ENCODE measurements around the gene GAD1. TPM values are rescaled to one million over a fixed set of nuclear protein-coding genes. Genes with fewer than 3 reads are reported as not detected.

GAD1 gene
- total RNA-seq, 1 donor from 2014 or later: not detected

DNA sequence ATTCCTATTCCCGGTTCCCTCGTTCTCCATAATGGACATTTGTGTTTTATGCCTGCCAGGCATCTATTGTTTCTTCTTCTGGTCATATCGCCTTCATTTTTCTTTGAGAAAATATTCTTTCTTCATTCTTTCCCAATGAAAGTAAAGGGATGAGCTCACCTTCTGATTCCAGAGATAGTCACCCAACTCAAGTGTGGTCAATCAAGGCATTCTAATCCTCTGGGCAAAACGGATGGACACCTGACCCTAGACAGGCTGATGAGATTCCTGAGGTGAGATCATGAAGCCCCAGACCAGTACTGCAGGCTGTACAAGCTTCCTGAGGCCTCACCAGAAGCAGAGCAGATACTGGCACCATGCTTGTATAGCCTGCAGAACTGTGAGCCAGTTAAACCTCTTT is 52.8 kb downstream of the GAD1 start:
- no peak for TF ChIP-seq CTCF (IDR thresholded peaks at IDR 0.05)
- no peaks in the 10 kb centered on the region for H3K36me3 ChIP-seq
- peaks cover 8% of the 10 kb centered on the region for H3K4me1 ChIP-seq
- no peak for ATAC-seq
- H3K27ac ChIP-seq: no peak overlapping the region
- no peaks in the 10 kb centered on the region for H3K27me3 ChIP-seq (ENCODE audit: low read depth)
- no peak for DNase-seq
- no peaks in the 10 kb centered on the region for H3K9me3 ChIP-seq
- no peak overlapping the region for H3K4me3 ChIP-seq
- intact Hi-C loops (cut with DNase I): no loop called here

- H3K9me3 ChIP-seq: no peaks in the 10 kb centered on the region
- peak; percentile 84 to 89 for ATAC-seq
- peak overlapping the region; percentile 24 for H3K4me3 ChIP-seq
- H3K4me1 ChIP-seq: peaks cover 8% of the 10 kb centered on the region
- peak; percentile 73 for DNase-seq
- peak; percentile 90 for TF ChIP-seq CTCF (IDR thresholded peaks at IDR 0.05)
- no peak overlapping the region for H3K27ac ChIP-seq
- H3K36me3 ChIP-seq: no peaks in the 10 kb centered on the region
- intact Hi-C loops (cut with DNase I): no loop called here
- H3K27me3 ChIP-seq (ENCODE audit: low read depth): no peaks in the 10 kb centered on the region
Measured at GRCh38 chr2:170873035-170873692, 56.5 kb downstream of the GAD1 start.

GRCh38 chr2:170878066-170878465 is 61.4 kb downstream of the GAD1 start:
- intact Hi-C loops (cut with DNase I): no loop called here
- no peak overlapping the region for H3K27ac ChIP-seq
- H3K4me1 ChIP-seq: peaks cover 5% of the 10 kb centered on the region
- TF ChIP-seq CTCF (IDR thresholded peaks at IDR 0.05): no peak
- H3K27me3 ChIP-seq (ENCODE audit: low read depth): no peaks in the 10 kb centered on the region
- DNase-seq (no peak), ATAC-seq (no peak)
- H3K9me3 ChIP-seq: no peaks in the 10 kb centered on the region
- H3K36me3 ChIP-seq: no peaks in the 10 kb centered on the region
- no peak overlapping the region for H3K4me3 ChIP-seq

DNA sequence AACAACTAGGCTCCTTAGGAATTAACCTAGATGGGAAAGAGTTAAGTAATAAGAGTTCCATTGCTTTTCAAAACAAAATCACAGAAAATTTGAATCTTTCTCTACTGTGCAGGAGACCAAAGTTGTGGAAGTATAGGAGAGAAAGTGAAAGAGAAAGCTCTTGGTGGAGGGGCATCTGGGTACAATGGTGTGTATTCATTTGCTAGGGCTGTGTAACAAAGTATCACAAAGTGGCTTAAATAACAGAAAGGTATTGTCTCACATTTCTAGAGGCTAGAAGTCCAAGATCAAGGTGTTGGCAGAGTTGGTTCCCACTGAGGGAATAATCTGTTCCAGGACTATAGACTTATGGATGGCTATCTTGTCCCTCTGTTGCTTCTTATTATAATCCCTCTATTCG is 61.8 kb downstream of the GAD1 start:
- Histone ChIP-seq H3K36me3 (no peaks in the 10 kb centered on the region), H3K4me3 (no peak overlapping the region), H3K27me3 (ENCODE audit: low read depth) (no peaks in the 10 kb centered on the region), H3K27ac (no peak overlapping the region), H3K4me1 (peaks cover under 1% of the 10 kb centered on the region), H3K9me3 (no peaks in the 10 kb centered on the region)
- intact Hi-C loops (cut with DNase I): no loop called here
- DNase-seq (no peak), ATAC-seq (no peak)
- no peak for TF ChIP-seq CTCF (IDR thresholded peaks at IDR 0.05)

- TF ChIP-seq CTCF (IDR thresholded peaks at IDR 0.05): no peak
- no peak for DNase-seq
- H3K4me1 ChIP-seq: no peaks in the 10 kb centered on the region
- no peaks in the 10 kb centered on the region for H3K9me3 ChIP-seq
- no peaks in the 10 kb centered on the region for H3K27me3 ChIP-seq (ENCODE audit: low read depth)
- no peak overlapping the region for H3K27ac ChIP-seq
- H3K36me3 ChIP-seq: no peaks in the 10 kb centered on the region
- no peak overlapping the region for H3K4me3 ChIP-seq
- ATAC-seq: no peak
- intact Hi-C loops (cut with DNase I): no loop called here
Measured at GRCh38 chr2:170881840-170882239, 65.2 kb downstream of the GAD1 start.
